ENCODE measurements around the gene PGAM2.

Gene PGAM2

DNA sequence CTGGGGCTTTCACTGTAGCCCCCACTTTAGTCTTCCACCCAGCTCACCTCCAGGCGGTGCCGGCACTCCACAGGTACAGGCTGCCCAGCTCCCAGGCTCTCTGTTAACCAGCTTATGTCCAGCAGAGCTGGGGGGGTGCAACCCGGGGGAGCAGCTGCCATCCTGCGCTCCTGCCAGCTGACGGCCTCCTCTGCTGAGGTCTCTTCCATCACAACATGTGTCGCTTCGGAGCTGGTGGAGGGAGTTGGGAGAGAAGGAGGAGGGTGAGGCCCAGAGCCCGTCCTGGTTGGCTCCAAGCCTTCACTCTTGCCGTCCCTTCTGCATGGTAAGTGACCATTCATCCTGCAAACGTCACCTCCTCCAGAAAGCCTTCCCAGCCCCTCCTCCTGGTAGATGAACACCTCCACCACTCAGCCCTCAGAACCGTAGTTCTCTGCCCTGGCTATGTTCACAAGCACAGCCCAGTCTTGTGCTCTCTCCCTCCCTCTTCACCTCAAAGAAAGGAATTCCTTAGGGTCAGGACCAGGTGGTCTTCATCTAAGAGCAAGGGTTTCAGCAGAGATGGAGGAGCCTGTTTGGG lies 15.4 kb upstream of the PGAM2 start (continued):
- TF ChIP-seq ZNF274 (IDR thresholded peaks at IDR 0.05; ENCODE audit: low read length) (no peak), ZNF274 (tag by site-specific recombination; IDR thresholded peaks at IDR 0.05; ENCODE audit: borderline replicate concordance) (no peak), GLI4 (tag by site-specific recombination; IDR thresholded peaks at IDR 0.05) (no peak), ZFP37 (tag by site-specific recombination; IDR thresholded peaks at IDR 0.05) (no peak), YY2 (tag by site-specific recombination; IDR thresholded peaks at IDR 0.05) (no peak), ZNF596 (tag by site-specific recombination; IDR thresholded peaks at IDR 0.05) (no peak), ZNF302 (tag by site-specific recombination; IDR thresholded peaks at IDR 0.05; ENCODE audit: low read depth) (no peak), ZNF549 (tag by site-specific recombination; IDR thresholded peaks at IDR 0.05) (no peak), ZNF473 (tag by site-specific recombination; IDR thresholded peaks at IDR 0.05) (no peak)
- TF ChIP-seq, protein P1, sequence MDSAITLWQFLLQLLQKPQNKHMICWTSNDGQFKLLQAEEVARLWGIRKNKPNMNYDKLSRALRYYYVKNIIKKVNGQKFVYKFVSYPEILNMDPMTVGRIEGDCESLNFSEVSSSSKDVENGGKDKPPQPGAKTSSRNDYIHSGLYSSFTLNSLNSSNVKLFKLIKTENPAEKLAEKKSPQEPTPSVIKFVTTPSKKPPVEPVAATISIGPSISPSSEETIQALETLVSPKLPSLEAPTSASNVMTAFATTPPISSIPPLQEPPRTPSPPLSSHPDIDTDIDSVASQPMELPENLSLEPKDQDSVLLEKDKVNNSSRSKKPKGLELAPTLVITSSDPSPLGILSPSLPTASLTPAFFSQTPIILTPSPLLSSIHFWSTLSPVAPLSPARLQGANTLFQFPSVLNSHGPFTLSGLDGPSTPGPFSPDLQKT (IDR thresholded peaks at IDR 0.05; ENCODE audit: borderline replicate concordance, low read depth, low read length) = no peak
- TF ChIP-seq, protein P2, sequence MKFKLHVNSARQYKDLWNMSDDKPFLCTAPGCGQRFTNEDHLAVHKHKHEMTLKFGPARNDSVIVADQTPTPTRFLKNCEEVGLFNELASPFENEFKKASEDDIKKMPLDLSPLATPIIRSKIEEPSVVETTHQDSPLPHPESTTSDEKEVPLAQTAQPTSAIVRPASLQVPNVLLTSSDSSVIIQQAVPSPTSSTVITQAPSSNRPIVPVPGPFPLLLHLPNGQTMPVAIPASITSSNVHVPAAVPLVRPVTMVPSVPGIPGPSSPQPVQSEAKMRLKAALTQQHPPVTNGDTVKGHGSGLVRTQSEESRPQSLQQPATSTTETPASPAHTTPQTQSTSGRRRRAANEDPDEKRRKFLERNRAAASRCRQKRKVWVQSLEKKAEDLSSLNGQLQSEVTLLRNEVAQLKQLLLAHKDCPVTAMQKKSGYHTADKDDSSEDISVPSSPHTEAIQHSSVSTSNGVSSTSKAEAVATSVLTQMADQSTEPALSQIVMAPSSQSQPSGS (tag by site-specific recombination; IDR thresholded peaks at IDR 0.05; ENCODE audit: low read depth) = no peak

DNA sequence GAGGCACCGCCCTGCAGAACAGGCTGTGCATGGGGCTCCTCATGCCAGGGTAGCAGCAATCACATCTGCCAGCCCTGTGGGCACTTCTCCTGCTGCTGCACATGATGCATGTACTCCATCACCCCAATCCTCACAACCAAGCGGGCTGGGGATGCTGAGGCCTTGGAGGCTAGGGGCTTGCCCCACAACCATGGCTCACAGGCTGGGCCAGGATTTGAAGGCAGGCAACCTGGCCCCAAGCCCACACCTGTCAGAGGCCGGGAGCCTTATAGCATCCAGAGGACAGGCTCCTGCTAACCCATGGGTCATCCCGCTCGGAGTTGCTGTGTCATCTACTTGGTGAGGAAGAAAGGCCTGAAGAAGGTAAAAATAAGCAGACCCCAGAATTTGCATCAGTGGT lies 14.8 kb upstream of the PGAM2 start:
- H3K4me1 ChIP-seq (ENCODE audit: control insufficient read depth, insufficient read depth, low read length) = no peaks in the 10 kb centered on the region
- no peak for TF ChIP-seq ZSCAN16 (tag by site-specific recombination; IDR thresholded peaks at IDR 0.05)
- TF ChIP-seq ZNF10 (tag by site-specific recombination; IDR thresholded peaks at IDR 0.05) = no peak
- no peak for TF ChIP-seq ZNF175 (tag by site-specific recombination; IDR thresholded peaks at IDR 0.05)
- no peak for TF ChIP-seq ZNF529 (tag by site-specific recombination; IDR thresholded peaks at IDR 0.05; ENCODE audit: insufficient replicate concordance)
- H3K27ac ChIP-seq (ENCODE audit: extremely low read depth, low read depth, low read length) = no peak overlapping the region
- peaks cover 10 to 57% of the 10 kb centered on the region in 2 experiments for H3K36me3 ChIP-seq (ENCODE audit: control insufficient read depth in 2 of 2, insufficient read depth in 1 of 2, low read length in 2 of 2)
- ChIA-PET CTCF (interaction anchor here (0.6 kb wide), 1 partner anchor 13 kb away, joined by 3 read pairs; no protein-coding TSS in a partner anchor), POLR2A (no interaction called here)
- H3K4me3 ChIP-seq (ENCODE audit: low read depth, low read length) = no peak overlapping the region
- H3K9me3 ChIP-seq (ENCODE audit: control insufficient read depth, insufficient read depth, low read depth, low read length) = no peaks in the 10 kb centered on the region

DNA sequence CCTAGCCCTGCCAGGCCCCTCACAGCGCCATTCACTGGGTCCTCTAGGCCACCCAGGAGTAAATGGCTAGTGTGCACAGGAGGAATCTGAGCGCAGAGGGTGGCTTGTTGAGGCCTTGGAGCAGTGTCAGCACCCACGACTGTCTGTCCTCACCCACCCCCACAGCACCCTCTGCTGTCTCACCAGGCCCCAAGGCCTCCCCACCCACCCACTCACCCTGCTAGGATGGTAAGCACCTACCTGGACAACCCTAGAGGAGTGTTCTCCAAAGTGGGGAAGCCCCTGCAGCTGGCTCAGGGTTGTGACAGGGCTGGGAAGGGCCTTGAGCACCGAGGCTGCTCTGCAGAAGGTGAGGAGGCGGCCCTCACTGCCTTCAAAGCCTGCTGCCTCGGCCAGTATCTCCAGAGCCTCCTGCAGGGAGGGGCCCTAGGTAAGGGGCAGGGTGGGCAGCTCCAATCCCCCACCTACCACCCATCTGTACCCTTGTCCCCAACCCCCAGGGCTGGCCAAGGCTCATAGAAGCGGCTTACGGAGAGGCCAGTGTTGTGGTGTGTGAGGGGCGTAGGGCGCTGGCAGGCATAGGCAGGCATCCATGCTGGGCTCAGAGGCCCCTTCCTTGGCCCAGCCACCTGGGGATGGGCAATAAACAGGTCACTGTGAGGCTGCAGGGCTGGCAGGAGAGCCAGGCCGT lies 14.1 kb upstream of the PGAM2 start:
- ChIA-PET POLR2A (interaction anchor here (0.5 to 1.0 kb wide), 2 partner anchors 35 to 139 kb away, joined by 3 read pairs; partner anchors contain the start of gene DBNL), CTCF (no interaction called here)

More for the DNA sequence above, 14.1 kb upstream of the PGAM2 start:
- Histone ChIP-seq H3K4me1 (ENCODE audit: control insufficient read depth, insufficient read depth, low read length) (no peaks in the 10 kb centered on the region), H3K36me3 (ENCODE audit: control insufficient read depth in 2 of 2, insufficient read depth in 1 of 2, low read length in 2 of 2) (peaks cover 10 to 63% of the 10 kb centered on the region in 2 experiments), H3K4me3 (ENCODE audit: low read depth, low read length) (no peak overlapping the region), H3K27ac (ENCODE audit: extremely low read depth, low read depth, low read length) (no peak overlapping the region), H3K9me3 (ENCODE audit: control insufficient read depth, insufficient read depth, low read depth, low read length) (no peaks in the 10 kb centered on the region)
- TF ChIP-seq ZFP3 (tag by site-specific recombination; IDR thresholded peaks at IDR 0.05; ENCODE audit: low read depth) = no peak
- TF ChIP-seq ZFHX2 (tag by site-specific recombination; conservative IDR thresholded peaks at IDR 0.05) = 0 out of 2 replicates have a peak, but pooled peaks have one; percentile 33
- TF ChIP-seq, protein P3, sequence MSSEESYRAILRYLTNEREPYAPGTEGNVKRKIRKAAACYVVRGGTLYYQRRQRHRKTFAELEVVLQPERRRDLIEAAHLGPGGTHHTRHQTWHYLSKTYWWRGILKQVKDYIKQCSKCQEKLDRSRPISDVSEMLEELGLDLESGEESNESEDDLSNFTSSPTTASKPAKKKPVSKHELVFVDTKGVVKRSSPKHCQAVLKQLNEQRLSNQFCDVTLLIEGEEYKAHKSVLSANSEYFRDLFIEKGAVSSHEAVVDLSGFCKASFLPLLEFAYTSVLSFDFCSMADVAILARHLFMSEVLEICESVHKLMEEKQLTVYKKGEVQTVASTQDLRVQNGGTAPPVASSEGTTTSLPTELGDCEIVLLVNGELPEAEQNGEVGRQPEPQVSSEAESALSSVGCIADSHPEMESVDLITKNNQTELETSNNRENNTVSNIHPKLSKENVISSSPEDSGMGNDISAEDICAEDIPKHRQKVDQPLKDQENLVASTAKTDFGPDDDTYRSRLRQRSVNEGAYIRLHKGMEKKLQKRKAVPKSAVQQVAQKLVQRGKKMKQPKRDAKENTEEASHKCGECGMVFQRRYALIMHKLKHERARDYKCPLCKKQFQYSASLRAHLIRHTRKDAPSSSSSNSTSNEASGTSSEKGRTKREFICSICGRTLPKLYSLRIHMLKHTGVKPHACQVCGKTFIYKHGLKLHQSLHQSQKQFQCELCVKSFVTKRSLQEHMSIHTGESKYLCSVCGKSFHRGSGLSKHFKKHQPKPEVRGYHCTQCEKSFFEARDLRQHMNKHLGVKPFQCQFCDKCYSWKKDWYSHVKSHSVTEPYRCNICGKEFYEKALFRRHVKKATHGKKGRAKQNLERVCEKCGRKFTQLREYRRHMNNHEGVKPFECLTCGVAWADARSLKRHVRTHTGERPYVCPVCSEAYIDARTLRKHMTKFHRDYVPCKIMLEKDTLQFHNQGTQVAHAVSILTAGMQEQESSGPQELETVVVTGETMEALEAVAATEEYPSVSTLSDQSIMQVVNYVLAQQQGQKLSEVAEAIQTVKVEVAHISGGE (tag by site-specific recombination; conservative IDR thresholded peaks at IDR 0.05; ENCODE audit: low read depth) = no peak
- peak; percentile 39; the same call in 1 of the 2 replicates for TF ChIP-seq EGR2 (tag by site-specific recombination; IDR thresholded peaks at IDR 0.05; ENCODE audit: low read depth)
